GM13976 (cell line): Measurements from ENCODE around the gene CCDC14.

Experiments
- DNase-seq: peaks from one replicate; pipeline ENCODE4 v3.0.0; 2012; ENCODE audit warnings: low spot score
- in situ Hi-C: fragments of 300-500 bp; cut with MboI; formaldehyde crosslinking; loops from one replicate; pipeline ENCODE4 v1.12.0; 2022; ENCODE audit warnings: low sequenced_read_pairs, mixed read lengths, inconsistent platforms; ENCODE audit not compliant: unreplicated experiment
- TF ChIP-seq, protein P1 (sequence below): IDR thresholded peaks from 2 replicates; pipeline ENCODE4 v1.5.1; 2012; ENCODE audit warnings: borderline replicate concordance, mild to moderate bottlenecking; ENCODE audit not compliant: insufficient read depth; ENCODE audit errors: extremely low read depth, missing control alignments, control extremely low read depth

The CCDC14 gene

DNA sequence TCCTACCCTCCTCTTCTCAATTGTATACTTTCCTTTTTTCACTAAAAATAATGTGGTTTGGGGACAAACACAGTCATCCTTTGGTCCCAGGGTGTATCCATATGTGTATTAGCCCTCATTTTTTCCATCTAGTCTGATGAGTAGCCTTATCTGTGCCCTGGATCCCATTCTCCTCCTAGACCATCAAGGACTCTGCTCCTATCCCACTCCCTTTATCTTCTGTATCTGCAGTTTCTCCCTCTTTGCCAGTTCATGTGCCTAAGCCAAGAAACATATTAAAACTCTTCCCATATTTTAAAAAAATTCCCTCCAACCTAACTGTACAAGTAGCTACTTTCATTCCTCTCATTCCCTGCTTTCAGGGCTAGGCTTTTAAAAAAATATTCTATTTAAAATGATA, 25.2 kb downstream of the CCDC14 start:
- in situ Hi-C loops: no loop called here
- no peak for DNase-seq
- TF ChIP-seq, protein P1, sequence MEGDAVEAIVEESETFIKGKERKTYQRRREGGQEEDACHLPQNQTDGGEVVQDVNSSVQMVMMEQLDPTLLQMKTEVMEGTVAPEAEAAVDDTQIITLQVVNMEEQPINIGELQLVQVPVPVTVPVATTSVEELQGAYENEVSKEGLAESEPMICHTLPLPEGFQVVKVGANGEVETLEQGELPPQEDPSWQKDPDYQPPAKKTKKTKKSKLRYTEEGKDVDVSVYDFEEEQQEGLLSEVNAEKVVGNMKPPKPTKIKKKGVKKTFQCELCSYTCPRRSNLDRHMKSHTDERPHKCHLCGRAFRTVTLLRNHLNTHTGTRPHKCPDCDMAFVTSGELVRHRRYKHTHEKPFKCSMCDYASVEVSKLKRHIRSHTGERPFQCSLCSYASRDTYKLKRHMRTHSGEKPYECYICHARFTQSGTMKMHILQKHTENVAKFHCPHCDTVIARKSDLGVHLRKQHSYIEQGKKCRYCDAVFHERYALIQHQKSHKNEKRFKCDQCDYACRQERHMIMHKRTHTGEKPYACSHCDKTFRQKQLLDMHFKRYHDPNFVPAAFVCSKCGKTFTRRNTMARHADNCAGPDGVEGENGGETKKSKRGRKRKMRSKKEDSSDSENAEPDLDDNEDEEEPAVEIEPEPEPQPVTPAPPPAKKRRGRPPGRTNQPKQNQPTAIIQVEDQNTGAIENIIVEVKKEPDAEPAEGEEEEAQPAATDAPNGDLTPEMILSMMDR: no peak

DNA sequence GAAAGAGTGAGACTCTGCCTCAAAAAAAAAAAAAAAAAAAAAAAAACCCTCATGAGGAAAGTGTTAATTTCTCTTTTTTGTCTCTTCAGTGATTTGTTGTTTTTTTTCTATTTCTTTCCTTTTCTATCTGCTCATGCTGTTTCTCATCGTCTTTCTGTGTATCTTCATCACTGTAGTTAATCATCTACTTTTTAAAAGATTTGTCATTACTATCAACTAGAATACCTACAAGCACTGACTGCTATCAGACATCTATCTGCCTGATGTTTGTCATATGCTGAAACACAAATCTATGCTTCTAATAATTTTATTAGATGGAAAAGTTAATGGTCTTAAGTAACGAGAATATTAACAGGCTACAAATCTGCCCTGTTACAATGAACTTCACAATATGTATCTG, 26.8 kb downstream of the CCDC14 start:
- DNase-seq: no peak
- TF ChIP-seq, protein P1: no peak
- in situ Hi-C loops: no loop called here

GRCh38 chr3:123930445-123930844, 30.6 kb downstream of the CCDC14 start:
- DNase-seq: no peak
- TF ChIP-seq, protein P1: no peak
- in situ Hi-C loops: no loop called here

DNA sequence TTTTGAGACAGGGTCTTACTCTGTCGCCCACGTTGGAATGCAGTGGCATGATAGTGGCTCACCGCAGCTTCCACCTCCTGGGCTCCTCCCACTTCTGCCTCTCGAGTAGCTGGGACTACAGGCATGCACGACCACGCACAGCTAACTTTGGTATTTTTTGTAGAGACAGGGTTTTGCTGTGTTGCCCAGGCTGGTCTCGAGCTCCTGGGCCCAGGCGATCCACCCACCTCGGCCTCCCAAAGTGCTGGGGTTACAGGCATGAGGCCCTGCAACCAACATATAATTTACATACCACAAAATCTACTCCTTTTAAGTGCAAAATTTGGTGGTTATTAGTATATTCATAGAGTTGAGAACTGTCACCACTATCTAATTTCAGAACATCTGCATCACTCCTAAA, 31.7 kb downstream of the CCDC14 start:
- no peak for DNase-seq
- TF ChIP-seq, protein P1: no peak
- in situ Hi-C loops: no loop called here

DNA sequence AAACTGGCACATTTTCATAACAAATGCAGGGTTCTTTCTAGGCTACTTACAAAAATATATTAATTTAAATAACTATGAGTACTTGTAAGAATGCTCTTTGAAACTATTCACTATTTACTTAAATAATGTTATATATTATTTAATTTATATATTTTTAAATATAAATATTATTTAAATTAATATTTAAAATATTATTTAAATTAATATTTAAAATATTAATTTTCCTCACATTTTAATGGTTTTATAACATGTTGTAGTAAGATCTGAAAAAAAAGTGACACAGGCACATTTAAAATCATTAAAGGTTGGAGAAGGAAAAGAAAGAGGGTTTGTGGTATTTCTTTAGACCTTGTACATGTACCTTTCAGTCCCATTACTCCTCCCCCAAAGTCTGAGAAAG, 34.6 kb downstream of the CCDC14 start:
- DNase-seq: no peak
- TF ChIP-seq, protein P1: no peak
- in situ Hi-C loops: no loop called here

- DNase-seq: no peak
- TF ChIP-seq, protein P1: no peak
- in situ Hi-C loops: no loop called here
Observed at GRCh38 chr3:123920868-123921267, 40.2 kb downstream of the CCDC14 start.

DNA sequence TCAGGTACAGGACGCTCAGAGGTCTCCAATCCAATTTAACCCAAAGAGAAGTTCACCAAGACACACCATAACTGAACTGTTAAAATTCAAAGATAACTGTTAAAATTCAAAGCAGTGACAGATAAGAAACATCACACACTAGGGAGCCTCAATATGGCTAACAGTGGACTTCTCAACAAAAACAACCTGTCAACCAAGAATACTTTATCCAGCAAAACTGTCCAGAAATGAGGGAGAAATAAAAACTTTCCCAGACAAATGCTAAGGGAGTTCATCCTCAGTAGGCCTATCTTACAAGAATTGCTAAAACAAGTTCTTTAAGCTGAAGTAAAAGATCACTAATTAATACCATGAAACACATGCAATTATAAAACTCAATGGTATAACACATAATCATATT, 40.6 kb downstream of the CCDC14 start:
- no peak for DNase-seq
- TF ChIP-seq, protein P1: no peak
- in situ Hi-C loops: no loop called here
